GF-D8 (cell line): ENCODE measurements around the gene NKAPD1.
A peak's percentile ranks its signal among the peaks of the same experiment; 100 is the strongest.
"Not testable (repeated sequence)": the region's sequence is repeated elsewhere in the genome, so short reads cannot be mapped to it uniquely, and the experiment has no call there.

Experiments
- DNase-seq: peaks from one replicate; lab custom pipeline; 2025; lab: John Stamatoyannopoulos, UW

NKAPD1 gene

GRCh38 chr11:112073941-112074811, at the start of gene NKAPD1, which contains the start of gene PIH1D2:
Gene NKAPD1 (plus strand): TSS chr11:112074299. CDS start chr11:112075575, 1,276 bp downstream.
Gene PIH1D2 (minus strand): TSS chr11:112074017. CDS start chr11:112073174, 843 bp downstream.
- peak; percentile 98 for DNase-seq

- peak; percentile 97 for DNase-seq
Observed at GRCh38 chr11:112024773-112025678, 49.1 kb upstream of the NKAPD1 start, which contains the start of gene DLAT. Gene DLAT (plus strand): TSS chr11:112025408. CDS start chr11:112025473, 65 bp downstream.

- DNase-seq, result no peak
Observed at GRCh38 chr11:112025707-112026106, 48.4 kb upstream of the NKAPD1 start.

- not testable (repeated sequence) for DNase-seq
Observed at GRCh38 chr11:112026784-112027410, 47.2 kb upstream of the NKAPD1 start.

GRCh38 chr11:112029460-112029859, 44.6 kb upstream of the NKAPD1 start:
- DNase-seq, result no peak

- DNase-seq, result no peak
Observed at GRCh38 chr11:112033902-112034301, 40.2 kb upstream of the NKAPD1 start.

GRCh38 chr11:112037527-112037926, 36.6 kb upstream of the NKAPD1 start:
- DNase-seq, result no peak

GRCh38 chr11:112042161-112042960, 31.7 kb upstream of the NKAPD1 start:
- peak; percentile 60 for DNase-seq

GRCh38 chr11:112042961-112043304, 31.2 kb upstream of the NKAPD1 start:
- no peak for DNase-seq

- DNase-seq, result no peak
Observed at GRCh38 chr11:112044961-112045360, 29.1 kb upstream of the NKAPD1 start.

- not testable (repeated sequence) for DNase-seq
Observed at GRCh38 chr11:112046647-112047046, 27.5 kb upstream of the NKAPD1 start.

- DNase-seq, result not testable (repeated sequence)
Observed at GRCh38 chr11:112048256-112048655, 25.8 kb upstream of the NKAPD1 start.

- no peak for DNase-seq
Observed at GRCh38 chr11:112049777-112050176, 24.3 kb upstream of the NKAPD1 start.

GRCh38 chr11:112050721-112051120, 23.4 kb upstream of the NKAPD1 start:
- no peak for DNase-seq

GRCh38 chr11:112051768-112052167, 22.3 kb upstream of the NKAPD1 start:
- no peak for DNase-seq

- DNase-seq, result no peak
Observed at GRCh38 chr11:112057170-112057569, 16.9 kb upstream of the NKAPD1 start.

- no peak for DNase-seq
Observed at GRCh38 chr11:112058103-112058502, 16.0 kb upstream of the NKAPD1 start.

GRCh38 chr11:112062923-112063322, 11.2 kb upstream of the NKAPD1 start:
- DNase-seq, result no peak

GRCh38 chr11:112082729-112083128, 8.6 kb downstream of the NKAPD1 start:
- DNase-seq, result no peak

GRCh38 chr11:112085822-112086421, 11.8 kb downstream of the NKAPD1 start:
- DNase-seq, result peak; percentile 71
